Measurements from ENCODE around the gene KIAA1549.

Gene KIAA1549

DNA sequence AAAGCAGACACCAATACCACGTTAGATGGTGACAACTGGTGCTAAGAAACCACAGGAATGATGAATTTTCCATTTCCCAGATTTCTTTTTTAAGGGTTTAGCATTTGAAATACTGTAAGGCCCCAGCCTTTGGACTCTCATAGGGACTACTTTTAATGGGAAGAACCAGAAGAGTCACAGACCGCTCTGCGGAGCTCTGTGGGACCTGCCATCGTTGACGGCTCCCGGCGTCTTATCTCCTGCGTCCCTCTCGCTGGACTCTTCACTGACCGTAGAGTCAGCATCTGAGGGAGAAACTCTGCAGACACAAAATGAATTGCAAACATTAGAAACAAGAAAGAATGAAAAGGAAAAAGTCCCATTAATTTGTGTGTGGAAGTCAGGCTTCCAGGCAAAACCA, 101.8 kb downstream of the KIAA1549 start:
- DNase-seq = no peak

DNA sequence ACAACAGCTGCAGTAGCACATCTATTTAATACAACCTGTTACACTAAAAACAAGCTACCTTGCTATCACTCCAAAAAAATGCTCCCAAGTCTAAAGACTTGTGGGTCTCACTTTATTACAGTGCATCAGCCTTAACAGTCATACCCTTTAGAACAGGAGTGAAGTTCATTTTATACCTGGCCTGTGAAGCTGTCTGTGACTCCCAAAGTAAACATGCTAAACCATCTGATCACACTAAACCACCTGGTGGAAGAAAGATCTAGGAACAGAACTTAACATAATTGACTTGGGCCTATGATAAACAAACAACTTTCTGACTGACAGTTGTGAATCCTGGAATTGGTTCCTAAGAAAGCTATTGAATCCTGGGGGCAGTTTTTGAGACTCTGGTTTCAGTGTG, 102.3 kb downstream of the KIAA1549 start:
- no peak for DNase-seq

- DNase-seq = no peak
These were observed 103.1 kb downstream of the KIAA1549 start for GRCh38 chr7:138878051-138878450.

DNA sequence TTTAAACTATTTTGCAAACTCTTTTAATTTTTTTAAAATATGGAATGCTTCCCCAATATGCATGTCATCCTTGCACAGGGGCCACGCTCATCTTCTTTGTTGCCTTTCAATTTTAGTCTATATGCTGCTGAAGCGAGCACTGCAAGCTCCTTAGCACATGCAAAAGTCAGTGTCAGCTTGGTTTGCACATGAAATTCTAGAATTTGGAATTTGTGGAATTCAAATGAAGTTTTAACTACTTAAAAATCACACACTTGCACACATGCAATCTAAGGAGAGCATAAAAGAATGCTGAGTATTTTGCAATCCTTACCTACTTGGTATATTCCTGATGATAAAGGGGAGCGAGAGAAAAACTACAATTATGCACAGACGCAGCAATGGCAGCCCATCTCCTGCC, 104.9 kb downstream of the KIAA1549 start:
- DNase-seq = no peak

DNA sequence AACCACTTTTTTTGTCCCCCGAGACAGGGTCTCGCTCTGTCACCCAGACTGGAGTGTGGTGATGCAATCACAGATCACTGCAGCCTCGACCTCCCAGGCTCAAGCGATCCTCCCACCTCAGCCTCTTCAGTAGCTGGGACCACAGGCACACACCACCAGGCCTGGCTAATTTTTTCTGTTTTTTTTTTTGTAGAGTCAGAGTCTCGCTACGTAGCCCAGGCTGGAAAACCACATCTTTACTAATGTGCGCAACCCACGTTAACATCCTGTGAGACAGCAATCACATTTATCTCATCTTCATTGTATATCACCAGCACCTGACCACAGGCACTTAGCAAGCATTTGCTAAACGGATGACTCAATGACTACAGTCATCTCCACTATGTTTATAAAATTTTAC, 105.4 kb downstream of the KIAA1549 start:
- DNase-seq = no peak

GRCh38 chr7:138873220-138873892, 107.8 kb downstream of the KIAA1549 start:
- DNase-seq = no peak

DNA sequence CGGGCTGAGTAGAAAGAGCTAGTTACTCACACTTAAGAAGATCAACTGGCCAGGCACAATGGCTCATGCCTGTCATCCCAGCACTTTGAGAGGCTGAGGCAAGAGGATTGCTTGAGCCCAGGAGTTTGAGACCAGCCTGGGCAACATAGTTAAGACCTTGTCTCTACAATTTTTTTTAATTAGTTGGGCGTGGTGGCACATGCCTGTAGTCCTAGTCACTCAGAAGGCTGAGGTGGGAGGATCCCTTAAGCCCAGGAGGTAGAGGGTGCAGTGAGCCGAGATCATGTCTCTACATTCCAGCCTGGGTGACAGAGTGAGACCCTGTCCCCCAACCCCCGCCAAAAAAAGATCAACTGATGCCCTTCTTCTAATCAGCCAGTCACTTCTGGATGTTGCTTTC, 108.6 kb downstream of the KIAA1549 start:
- DNase-seq = no peak

GRCh38 chr7:138871814-138872090, 109.4 kb downstream of the KIAA1549 start:
- DNase-seq = no peak

GRCh38 chr7:138871065-138871813, 110.0 kb downstream of the KIAA1549 start:
- DNase-seq = no peak

DNA sequence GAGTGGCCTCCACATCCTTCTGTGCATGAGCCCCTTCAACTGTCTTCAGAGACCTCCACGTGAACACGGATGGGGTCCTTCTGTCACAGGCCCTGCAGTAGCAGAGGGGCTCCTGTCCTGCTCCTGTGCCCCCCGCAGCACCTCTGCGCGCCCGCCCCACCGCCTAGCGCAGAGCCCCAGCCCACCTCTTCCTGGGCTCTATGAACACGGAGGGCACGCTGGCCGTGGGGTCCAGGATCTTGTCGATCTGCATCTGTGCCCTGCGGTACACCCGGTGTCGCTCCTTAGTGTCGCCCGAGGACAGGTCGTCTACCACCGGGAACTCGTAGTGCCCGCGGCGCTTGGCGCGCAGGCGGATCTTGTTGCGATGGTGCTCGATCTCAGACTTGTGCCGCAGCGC, 111.8 kb downstream of the KIAA1549 start:
- DNase-seq = no peak

- no peak for DNase-seq
These were observed 112.5 kb downstream of the KIAA1549 start for GRCh38 chr7:138868711-138869110.

- no peak for DNase-seq
These were observed 113.4 kb downstream of the KIAA1549 start for GRCh38 chr7:138867744-138868143.

DNA sequence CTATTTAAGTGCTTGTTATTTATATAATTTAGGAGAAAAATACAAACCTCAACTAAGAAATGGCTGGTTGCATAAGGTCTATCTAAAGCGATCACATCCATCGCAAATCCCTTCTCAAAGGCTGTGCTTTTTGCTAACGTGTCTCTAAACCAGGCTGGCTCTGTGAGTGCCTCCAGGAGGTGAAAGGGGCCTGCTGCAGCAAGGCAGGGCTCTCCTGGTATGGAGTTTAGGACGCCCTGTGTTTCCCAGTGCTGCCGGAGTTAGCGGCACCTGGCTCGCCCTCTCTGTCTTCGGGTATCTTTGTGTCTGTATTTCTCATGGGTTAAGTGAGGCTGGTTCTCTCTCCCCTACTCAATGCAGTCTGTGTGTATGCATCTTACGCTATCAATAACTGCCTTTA, 114.8 kb downstream of the KIAA1549 start:
- no peak for DNase-seq

- peak; percentile 32 to 37 for DNase-seq
These were observed 115.3 kb downstream of the KIAA1549 start for GRCh38 chr7:138865843-138866242.

DNA sequence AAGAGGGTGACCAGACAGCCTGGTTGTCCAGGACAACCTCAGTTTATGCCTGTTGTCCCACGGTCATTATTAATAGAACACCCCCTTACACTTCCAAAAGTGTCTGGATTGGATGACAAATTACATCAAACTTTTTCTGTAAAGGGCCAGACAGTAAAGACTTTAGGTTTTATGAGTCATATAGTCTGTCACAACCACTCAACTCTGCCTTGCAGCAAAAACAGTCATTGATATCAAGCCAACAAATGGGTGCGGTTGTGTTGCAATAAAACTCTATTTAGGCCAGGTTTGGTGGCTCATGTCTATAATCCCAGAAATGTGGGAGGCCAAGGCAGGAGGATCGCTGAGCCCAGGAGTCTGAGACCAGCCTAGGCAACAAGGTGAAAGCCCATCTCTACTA, 116.5 kb downstream of the KIAA1549 start:
- DNase-seq = peak; percentile 62 to 71

GRCh38 chr7:138863931-138864330, 117.3 kb downstream of the KIAA1549 start:
- DNase-seq = no peak

- DNase-seq = no peak
These were observed 120.1 kb downstream of the KIAA1549 start for GRCh38 chr7:138861051-138861450.

GRCh38 chr7:138857728-138858127, 123.5 kb downstream of the KIAA1549 start:
- no peak for DNase-seq

GRCh38 chr7:138854115-138854645, 127.0 kb downstream of the KIAA1549 start:
- DNase-seq = no peak

GRCh38 chr7:138853448-138853847, 127.7 kb downstream of the KIAA1549 start:
- no peak for DNase-seq

- DNase-seq = no peak
These were observed 128.7 kb downstream of the KIAA1549 start for GRCh38 chr7:138852469-138852868.

DNA sequence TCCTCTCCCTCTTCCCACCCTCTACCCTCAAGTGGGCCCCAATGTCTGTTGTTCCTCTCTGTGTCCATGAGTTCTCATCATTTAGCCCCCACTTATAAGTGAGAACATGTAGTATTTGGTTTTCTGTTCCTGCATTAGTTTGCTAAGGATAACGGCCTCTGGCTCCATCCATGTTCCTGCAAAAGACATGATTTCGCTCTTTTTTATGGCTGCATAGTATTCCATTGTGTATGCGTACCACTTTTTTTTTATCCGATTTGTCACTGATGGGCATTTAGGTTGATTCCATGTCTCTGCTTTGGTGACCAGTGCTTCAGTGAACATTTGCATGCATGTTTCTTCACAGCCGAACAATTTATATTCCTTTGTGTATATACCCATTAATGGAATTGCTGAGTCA, 131.5 kb downstream of the KIAA1549 start:
- no peak for DNase-seq

DNA sequence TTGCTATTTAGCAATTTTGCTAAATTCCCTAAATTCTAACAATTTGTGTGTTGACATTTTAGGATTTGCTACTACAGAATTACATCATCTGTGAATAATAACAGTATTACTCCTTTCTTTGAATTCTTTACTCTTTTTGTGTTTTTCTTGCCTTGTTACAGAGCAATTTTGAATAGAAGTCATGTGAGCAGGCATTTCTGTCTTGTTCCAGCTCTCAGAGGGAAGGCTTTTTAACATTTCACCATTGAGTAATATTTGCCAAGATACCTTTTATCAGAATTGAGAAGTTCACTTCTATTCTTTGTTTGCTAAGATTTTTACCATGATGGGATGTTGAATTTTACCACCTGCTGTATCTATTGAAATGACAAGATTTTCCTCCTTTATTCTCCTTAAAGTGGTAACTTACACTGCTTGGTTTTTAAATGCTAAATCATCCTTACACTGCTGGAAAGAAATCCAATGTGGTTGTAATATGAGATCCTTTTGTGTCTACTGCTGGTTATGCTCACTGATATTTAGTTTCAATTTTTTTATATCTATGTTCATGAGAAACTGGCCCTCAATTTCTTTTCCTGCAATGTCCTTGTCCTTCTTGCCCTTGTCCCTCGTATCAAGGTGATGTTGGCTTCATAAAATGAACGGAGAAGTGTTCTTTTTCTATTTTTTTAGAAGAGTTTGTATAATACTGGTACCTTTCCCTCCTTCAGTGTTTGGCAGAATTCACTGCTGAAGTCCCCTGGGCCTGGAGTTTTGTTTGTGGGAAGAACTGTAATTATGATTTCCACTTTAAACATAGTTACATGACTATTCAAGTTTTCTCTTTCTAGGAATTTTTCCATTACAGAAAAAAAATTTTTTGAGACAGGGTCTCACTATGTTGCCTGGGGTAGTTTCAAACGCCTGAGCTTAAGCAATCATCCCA, 132.9 kb downstream of the KIAA1549 start:
- DNase-seq = no peak

GRCh38 chr7:138845711-138846110, 135.5 kb downstream of the KIAA1549 start:
- no peak for DNase-seq

All from AML-193 (cell line).